A673 (cell line): ENCODE measurements around the gene CELF4.

Experiments used
- CTCF ChIP-seq: fragments of 300-800, 200-600 bp; sonication (generic); conservative IDR thresholded peaks from 2 replicates; pipeline ENCODE4 v1.5.1; 2017; ENCODE audit warnings: low read depth, mild to moderate bottlenecking, antibody characterized with exemption, low read length, moderate library complexity, mixed read lengths
- EZH2 ChIP-seq: fragments of 200-600 bp; sonication (generic); IDR thresholded peaks from 2 replicates; pipeline ENCODE4 v1.6.1; 2017; ENCODE audit warnings: borderline replicate concordance, low read depth, mild to moderate bottlenecking, mixed read lengths, antibody characterized with exemption, low read length; ENCODE audit not compliant: poor library complexity, severe bottlenecking

- no peak for TF ChIP-seq CTCF
- TF ChIP-seq EZH2, result no peak
These were observed 281.3 kb downstream of the CELF4 start for GRCh38 chr18:37284260-37284659.
